GM18951 (cell line): ENCODE data around the gene SPTBN2.

Experiments
- POLR2A ChIP-seq: IDR thresholded peaks from 4 replicates; pipeline ENCODE4 v1.6.1; 2011; ENCODE audit warnings: mild to moderate bottlenecking; ENCODE audit not compliant: insufficient read length, insufficient read depth; ENCODE audit errors: extremely low read depth
- in situ Hi-C: fragments of 300-500 bp; cut with MboI; formaldehyde crosslinking; loops from one replicate; pipeline ENCODE4 v1.12.0; 2022; ENCODE audit warnings: low sequenced_read_pairs, mixed read lengths, inconsistent platforms; ENCODE audit not compliant: unreplicated experiment

The SPTBN2 gene

DNA sequence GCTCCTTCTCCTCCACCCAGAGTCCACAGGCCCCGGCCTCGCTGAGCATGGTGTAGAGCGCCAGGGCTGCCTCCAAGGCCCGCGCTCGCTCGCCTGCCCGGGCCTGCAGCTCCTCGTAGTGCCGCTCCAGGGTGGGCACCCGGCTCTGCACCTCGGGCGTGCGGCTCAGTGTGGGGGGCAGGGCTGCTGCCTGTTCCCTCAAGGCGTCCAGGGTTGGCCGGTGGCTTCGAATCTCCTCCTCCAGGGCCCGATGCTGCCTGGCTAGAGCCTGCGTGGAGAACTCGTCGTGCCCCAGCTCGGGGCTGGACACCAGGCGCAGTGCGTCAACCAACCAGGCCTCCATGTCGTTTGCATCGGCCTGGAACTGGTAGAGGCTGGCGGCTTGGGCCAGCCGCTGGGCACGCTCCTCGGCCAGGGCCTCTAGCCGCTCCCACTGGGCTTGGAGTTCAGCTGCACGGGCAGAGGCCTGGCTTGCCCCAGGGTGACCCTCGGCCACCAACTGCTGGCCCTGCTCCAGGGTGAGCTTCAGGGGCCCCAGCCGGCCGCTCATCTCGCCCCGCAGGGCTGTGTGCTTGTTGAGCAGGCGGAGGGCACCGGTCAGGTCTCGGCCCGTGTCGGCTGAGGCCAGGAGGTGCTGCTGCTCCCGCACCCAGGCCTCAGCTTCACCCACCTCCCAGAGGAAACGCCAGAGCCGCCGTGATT is 24.2 kb downstream of the SPTBN2 start:
- TF ChIP-seq POLR2A = no peak
- in situ Hi-C loops = no loop called here

DNA sequence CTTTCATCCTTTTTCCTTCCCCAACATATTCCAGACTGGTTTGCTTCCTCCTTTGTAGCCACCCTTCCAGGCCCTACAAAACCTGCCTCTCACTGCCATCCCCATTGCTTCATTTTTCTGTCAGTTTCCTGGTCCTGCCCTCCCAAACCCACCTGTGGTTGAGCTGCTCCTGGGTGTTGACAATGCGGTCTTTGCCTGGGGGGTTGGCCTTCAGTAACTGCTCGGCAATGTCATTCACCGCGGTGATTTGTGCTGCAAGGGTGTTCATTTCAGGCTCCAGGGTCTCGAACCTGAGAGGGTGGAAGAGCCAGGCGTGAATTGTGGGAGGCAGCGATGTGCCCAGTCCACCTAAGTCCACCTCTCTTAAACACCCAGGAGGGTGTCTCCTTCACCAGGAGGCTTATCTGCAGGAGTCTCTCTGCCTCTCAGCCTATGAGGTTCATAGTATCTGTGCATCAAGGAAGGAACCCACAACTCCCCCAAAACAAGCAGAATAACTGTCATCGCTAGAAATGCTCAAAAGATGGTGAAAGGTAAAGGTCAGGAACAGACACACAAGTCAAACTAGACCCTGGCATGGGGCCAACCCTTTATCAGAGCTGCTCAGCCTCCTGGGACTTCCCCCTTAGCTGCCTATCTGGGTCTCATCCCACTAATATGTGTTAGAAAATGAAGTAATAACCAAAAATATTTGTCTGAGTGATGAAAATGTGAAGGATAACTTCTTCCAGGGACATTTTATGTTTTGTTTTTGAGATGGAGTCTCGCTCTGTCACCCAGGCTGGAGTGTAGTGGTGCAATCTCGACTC is 27.4 kb downstream of the SPTBN2 start:
- no peak for TF ChIP-seq POLR2A
- in situ Hi-C loops = no loop called here

DNA sequence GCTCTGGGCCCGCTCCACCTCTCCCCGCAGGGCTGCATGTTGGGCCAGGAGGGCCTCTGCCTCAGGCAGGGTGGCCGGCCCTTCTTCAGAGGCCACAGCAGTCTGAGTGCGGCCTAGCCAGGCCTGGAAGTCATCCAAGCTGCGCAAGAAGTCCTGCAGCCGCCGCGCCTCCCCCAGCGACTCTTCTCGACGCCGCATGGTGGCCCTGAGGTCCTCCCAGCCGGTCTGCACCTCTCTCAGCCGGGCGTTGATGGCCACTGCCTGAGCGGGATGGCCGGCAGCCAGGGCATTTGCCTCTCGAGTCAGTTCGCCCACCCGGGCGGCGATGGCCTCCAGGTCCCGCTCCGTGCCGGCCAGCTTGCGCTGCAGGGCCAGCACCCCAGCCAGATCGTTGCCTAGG is 28.3 kb downstream of the SPTBN2 start:
- in situ Hi-C loops = no loop called here

DNA sequence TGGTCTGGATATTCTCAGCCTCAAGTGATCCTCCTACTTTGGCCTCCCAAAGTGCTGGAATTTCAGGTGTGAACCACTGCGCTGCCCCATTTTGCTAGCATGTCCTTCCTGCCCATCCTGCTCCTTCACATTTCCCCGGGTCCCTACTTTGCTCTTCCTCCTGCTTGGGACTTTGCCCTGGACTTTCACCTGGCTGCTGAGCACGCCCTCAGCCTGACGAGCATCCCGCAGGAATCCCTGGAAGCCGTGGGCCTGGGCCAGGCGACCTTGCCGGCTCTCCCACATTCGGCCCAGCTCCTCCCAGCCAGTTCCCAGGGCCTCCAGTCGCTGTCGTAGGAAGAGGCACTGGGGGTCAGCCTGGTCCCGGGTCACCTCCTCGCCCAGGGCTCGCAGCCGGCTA is 28.7 kb downstream of the SPTBN2 start:
- no peak for TF ChIP-seq POLR2A
- in situ Hi-C loops = no loop called here

More for the DNA sequence above, 28.3 kb downstream of the SPTBN2 start:
- no peak for TF ChIP-seq POLR2A

DNA sequence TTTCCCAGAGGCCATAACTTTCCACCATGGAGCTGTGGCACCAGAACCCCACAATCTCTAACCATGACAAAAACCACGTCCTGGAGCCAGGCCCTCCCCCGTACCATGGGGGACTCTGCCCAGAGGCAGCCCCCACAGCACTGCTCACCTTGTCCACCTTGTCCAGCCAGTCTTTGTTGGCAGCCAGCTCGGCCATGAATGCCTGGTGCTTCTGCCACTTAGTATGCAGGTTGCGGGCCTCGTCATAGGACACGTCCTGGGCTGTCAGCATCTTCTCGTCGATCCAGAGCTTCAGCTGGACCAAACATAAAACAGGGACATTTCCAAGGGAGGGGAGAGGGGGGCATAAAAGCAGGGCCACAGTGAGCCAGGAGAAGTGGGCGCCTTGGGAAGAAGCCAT is 30.5 kb downstream of the SPTBN2 start:
- TF ChIP-seq POLR2A = no peak

DNA sequence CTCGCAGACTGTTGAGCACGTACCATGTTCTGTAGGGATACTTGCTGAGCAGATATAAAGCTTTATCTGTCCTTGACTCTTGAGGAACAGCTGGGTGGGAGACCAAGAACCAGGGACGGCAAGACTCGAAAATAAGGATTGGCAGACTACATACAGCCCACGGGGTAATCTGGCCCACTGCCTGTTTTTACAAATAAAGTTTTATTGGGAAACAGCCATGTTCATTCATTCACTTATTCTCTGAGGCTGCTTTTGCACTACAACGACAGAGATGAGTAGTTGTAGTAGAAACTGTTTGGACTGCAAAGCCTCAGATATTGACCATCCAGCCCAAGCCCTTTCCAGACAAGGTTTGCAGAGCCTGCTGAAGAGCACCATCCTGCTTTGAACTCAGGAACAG is 31.0 kb downstream of the SPTBN2 start:
- no peak for TF ChIP-seq POLR2A
- in situ Hi-C loops = loop anchor here (10.0 kb wide), 1 partner anchor 137 kb away; no protein-coding TSS in a partner anchor

More for the DNA sequence above, 30.5 kb downstream of the SPTBN2 start:
- in situ Hi-C loops = loop anchor here (10.0 kb wide), 1 partner anchor 136 kb away; no protein-coding TSS in a partner anchor

DNA sequence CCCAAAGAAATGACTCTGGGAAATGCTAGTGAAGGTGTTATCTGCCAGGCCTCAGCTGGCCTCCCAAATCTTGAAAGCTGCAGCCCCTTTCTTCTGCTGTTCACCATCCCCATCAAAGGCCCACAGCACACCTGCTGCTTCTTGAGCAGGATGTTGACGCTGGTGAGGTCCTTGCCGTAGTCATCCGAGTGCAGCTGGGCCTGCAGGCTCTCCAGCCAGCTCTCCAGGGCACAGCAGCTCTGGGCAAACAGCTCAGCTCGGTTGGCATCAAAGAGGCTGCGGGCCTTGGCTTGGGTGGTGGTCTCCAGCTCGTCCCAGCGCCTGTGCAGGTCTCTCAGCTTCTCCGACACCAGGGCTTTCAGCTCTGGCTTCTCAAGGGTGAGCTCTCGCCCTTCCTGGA is 32.9 kb downstream of the SPTBN2 start:
- in situ Hi-C loops = loop anchor here (10.0 kb wide), 1 partner anchor 139 kb away; no protein-coding TSS in a partner anchor
- TF ChIP-seq POLR2A = no peak

DNA sequence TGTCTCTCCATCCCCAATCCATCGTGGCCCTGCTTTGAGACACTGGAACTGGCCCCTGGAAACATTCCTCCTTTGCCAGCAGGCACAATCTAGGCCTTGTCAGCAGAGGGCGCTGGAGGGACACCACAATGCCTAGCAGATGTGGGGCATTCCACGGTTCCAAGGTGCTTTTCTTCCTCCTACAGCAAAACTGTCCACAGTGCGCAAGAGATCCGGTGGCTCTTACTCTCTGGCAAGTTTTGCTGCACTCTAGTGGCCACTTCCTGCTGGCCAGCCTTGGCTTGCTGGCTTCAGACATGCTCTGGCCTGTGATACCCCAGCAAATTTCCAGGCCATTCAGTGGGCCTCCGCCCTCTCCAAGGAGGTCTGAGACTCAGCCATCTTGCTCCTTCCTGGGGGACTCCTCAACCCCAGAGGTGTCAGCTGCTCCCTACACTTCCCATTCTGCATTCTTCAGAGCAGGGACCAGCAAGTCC is 34.2 kb downstream of the SPTBN2 start:
- no peak for TF ChIP-seq POLR2A
- in situ Hi-C loops = loop anchor here (10.0 kb wide), 1 partner anchor 140 kb away; no protein-coding TSS in a partner anchor

DNA sequence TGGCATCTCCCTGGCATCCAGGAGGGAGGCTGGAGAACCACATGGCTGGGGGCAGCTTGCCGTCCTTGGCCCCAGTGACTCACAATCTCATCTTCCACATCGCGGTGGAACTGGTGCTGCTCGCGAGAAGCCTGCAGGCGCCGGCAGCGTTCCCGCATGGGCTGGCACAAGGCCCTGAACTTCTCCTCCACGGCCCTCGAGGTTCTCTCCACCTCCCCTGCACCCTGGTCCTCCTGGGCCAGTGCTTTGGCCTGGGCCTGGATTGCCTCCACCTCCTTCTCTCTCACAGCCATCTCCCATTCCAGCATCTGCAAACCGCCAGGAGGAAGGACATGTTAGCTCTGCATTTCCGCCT is 35.0 kb downstream of the SPTBN2 start:
- in situ Hi-C loops = loop anchor here (10.0 kb wide), 1 partner anchor 141 kb away; no protein-coding TSS in a partner anchor
- no peak for TF ChIP-seq POLR2A

DNA sequence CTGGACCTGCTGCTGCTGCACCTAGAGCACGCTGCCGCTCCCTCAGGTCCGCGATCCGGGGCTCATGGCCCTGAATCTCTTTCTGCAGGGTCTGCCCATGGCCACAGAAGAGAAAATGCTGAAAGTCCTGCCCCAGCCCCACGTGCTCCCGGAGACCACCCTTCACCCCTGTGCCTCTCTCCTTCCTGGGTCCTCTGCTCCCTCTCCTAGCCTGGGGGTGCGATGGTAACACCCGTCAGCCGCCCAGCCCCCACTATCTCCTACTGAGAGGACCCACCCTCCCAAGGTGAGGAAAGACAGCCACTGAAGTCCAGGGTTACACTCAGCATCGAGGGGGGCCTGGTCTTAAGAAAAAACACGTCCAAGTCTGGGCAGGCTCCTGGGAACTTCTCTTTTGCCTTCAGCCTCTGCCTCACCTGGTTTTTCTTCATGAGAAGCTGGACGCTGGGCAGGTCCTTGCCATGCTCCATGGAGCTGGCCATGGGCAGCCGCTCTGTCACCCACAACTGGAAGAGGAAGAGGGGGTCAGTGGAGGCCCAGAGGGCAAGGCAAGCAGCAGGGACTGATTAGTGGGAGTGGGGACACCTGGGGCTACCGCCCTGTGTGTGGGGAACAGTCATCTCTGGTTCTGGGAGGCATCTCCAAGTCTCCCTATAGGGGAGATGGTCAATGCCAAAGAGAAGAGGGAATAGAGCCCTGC is 35.5 kb downstream of the SPTBN2 start:
- in situ Hi-C loops = loop anchor here (10.0 kb wide), 1 partner anchor 141 kb away; no protein-coding TSS in a partner anchor
- no peak for TF ChIP-seq POLR2A

DNA sequence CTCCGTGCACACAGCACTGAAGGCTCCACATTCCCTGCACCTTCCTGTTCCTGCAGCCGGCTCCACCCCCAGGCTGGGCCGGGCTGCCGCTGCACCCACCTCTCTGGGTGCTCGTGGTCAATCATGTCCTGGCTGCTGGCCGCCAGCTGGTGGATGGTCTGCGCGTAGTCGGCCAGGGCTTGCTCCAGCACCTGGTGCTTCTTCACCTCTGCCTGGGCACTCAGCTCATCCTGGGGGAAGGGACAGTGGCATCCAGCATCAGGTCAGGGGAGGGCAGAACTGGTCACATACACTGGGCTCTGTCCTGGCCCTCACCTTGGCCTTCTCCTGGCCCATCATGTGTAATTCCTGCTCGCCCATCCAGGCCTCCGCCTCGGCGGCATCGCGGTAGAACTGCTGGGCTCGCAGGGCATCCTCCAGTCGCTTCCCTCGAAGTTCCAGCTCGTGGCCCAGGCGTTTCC is 36.1 kb downstream of the SPTBN2 start:
- TF ChIP-seq POLR2A = no peak
- in situ Hi-C loops = loop anchor here (10.0 kb wide), 1 partner anchor 142 kb away; no protein-coding TSS in a partner anchor

DNA sequence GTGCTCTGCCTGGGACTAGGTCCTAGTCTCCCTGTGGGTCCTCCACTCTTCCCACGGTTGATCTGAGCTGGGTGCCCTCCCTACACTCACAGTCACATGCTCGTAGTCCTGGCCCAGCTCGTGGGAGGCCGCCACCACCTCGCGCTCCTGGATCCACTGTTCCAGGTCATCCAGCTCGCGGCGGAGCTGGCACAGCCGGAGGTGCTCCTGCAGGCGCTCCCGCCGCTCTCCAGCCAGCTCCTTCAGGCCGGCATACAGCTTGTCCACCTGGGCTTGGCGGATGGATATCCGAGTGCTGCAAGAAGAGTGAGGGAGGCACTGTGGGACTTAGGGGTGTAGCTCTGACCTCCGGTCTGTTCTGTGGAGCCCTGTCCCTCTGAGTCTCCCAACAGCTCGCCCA is 36.6 kb downstream of the SPTBN2 start:
- in situ Hi-C loops = loop anchor here (10.0 kb wide), 1 partner anchor 142 kb away; no protein-coding TSS in a partner anchor
- TF ChIP-seq POLR2A = no peak
